ENCODE data around the gene PLEKHM1. TPM values are rescaled to one million over a fixed set of nuclear protein-coding genes. Genes with fewer than 3 reads are reported as not detected.
A peak's percentile ranks its signal among the peaks of the same experiment; 100 is the strongest.

PLEKHM1 gene
- total and polyA plus RNA-seq, 2 of the 13 experiments (the other 11 are each of a cell fraction or from before 2014, with no cell fraction given): 7.6 to 13.5 TPM

DNA sequence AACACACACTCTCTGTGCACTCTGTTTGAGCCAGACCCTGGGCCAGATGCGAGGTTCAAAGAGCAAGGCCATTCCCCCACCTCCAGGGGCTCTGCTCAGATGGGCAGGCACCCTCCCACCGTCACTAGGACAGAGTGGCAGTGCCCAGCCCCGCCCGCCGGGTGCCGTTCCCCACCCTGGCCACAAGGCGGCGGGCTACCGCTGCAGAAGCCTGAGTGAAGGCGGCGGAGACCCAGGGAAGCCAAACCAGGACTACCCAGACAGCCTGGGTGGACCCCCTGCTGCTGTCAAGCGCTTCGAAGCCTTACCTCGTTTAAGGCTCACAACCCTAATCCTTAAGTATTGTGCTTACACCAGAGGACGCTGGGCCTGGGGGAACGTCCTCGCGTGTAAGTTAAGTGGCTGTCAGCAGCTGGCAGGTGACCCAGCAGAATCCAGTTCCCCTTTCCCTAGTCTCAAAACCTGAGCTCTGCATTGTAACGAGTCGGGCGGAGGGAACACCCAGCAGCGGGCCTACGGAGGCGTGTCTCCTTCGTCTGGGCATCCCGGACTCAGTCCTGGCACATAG, 62.4 kb downstream of the PLEKHM1 start (continued):
- TF ChIP-seq, protein P1, sequence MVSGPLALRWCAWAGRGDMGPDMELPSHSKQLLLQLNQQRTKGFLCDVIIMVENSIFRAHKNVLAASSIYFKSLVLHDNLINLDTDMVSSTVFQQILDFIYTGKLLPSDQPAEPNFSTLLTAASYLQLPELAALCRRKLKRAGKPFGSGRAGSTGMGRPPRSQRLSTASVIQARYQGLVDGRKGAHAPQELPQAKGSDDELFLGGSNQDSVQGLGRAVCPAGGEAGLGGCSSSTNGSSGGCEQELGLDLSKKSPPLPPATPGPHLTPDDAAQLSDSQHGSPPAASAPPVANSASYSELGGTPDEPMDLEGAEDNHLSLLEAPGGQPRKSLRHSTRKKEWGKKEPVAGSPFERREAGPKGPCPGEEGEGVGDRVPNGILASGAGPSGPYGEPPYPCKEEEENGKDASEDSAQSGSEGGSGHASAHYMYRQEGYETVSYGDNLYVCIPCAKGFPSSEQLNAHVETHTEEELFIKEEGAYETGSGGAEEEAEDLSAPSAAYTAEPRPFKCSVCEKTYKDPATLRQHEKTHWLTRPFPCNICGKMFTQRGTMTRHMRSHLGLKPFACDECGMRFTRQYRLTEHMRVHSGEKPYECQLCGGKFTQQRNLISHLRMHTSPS (CRISPR knock-in tag; IDR thresholded peaks at IDR 0.05; ENCODE audit: low read depth): peak; percentile 100
- TF ChIP-seq, protein P2, sequence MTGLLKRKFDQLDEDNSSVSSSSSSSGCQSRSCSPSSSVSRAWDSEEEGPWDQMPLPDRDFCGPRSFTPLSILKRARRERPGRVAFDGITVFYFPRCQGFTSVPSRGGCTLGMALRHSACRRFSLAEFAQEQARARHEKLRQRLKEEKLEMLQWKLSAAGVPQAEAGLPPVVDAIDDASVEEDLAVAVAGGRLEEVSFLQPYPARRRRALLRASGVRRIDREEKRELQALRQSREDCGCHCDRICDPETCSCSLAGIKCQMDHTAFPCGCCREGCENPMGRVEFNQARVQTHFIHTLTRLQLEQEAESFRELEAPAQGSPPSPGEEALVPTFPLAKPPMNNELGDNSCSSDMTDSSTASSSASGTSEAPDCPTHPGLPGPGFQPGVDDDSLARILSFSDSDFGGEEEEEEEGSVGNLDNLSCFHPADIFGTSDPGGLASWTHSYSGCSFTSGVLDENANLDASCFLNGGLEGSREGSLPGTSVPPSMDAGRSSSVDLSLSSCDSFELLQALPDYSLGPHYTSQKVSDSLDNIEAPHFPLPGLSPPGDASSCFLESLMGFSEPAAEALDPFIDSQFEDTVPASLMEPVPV (CRISPR knock-in tag; IDR thresholded peaks at IDR 0.05): 0 out of 2 replicates have a peak, but pooled peaks have one; percentile 15
- TF ChIP-seq, protein P3, sequence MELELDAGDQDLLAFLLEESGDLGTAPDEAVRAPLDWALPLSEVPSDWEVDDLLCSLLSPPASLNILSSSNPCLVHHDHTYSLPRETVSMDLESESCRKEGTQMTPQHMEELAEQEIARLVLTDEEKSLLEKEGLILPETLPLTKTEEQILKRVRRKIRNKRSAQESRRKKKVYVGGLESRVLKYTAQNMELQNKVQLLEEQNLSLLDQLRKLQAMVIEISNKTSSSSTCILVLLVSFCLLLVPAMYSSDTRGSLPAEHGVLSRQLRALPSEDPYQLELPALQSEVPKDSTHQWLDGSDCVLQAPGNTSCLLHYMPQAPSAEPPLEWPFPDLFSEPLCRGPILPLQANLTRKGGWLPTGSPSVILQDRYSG (CRISPR knock-in tag; IDR thresholded peaks at IDR 0.05): no peak
- no peak for TF ChIP-seq ZFP36L1 (CRISPR knock-in tag; IDR thresholded peaks at IDR 0.05)
- TF ChIP-seq, protein P4, sequence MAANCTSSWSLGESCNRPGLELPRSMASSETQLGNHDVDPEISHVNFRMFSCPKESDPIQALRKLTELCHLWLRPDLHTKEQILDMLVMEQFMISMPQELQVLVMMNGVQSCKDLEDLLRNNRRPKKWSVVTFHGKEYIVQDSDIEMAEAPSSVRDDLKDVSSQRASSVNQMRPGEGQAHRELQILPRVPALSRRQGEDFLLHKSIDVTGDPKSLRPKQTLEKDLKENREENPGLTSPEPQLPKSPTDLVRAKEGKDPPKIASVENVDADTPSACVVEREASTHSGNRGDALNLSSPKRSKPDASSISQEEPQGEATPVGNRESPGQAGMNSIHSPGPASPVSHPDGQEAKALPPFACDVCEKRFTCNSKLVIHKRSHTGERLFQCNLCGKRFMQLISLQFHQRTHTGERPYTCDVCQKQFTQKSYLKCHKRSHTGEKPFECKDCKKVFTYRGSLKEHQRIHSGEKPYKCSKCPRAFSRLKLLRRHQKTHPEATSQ (CRISPR knock-in tag; IDR thresholded peaks at IDR 0.05; ENCODE audit: borderline replicate concordance): no peak
- no peak for TF ChIP-seq ATRX (CRISPR knock-in tag; IDR thresholded peaks at IDR 0.05; ENCODE audit: borderline replicate concordance)
- TF ChIP-seq ZNF703 (CRISPR knock-in tag; IDR thresholded peaks at IDR 0.05; ENCODE audit: borderline replicate concordance): no peak
- TF ChIP-seq ZMYM3 (CRISPR knock-in tag; IDR thresholded peaks at IDR 0.05): no peak
- TF ChIP-seq, protein P5, sequence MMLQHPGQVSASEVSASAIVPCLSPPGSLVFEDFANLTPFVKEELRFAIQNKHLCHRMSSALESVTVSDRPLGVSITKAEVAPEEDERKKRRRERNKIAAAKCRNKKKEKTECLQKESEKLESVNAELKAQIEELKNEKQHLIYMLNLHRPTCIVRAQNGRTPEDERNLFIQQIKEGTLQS (CRISPR knock-in tag; IDR thresholded peaks at IDR 0.05): no peak
- no peak for TF ChIP-seq SNAI1 (CRISPR knock-in tag; IDR thresholded peaks at IDR 0.05; ENCODE audit: borderline replicate concordance)
- TF ChIP-seq, protein P6, sequence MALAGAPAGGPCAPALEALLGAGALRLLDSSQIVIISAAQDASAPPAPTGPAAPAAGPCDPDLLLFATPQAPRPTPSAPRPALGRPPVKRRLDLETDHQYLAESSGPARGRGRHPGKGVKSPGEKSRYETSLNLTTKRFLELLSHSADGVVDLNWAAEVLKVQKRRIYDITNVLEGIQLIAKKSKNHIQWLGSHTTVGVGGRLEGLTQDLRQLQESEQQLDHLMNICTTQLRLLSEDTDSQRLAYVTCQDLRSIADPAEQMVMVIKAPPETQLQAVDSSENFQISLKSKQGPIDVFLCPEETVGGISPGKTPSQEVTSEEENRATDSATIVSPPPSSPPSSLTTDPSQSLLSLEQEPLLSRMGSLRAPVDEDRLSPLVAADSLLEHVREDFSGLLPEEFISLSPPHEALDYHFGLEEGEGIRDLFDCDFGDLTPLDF (CRISPR knock-in tag; IDR thresholded peaks at IDR 0.05): no peak
- TF ChIP-seq, protein P7, sequence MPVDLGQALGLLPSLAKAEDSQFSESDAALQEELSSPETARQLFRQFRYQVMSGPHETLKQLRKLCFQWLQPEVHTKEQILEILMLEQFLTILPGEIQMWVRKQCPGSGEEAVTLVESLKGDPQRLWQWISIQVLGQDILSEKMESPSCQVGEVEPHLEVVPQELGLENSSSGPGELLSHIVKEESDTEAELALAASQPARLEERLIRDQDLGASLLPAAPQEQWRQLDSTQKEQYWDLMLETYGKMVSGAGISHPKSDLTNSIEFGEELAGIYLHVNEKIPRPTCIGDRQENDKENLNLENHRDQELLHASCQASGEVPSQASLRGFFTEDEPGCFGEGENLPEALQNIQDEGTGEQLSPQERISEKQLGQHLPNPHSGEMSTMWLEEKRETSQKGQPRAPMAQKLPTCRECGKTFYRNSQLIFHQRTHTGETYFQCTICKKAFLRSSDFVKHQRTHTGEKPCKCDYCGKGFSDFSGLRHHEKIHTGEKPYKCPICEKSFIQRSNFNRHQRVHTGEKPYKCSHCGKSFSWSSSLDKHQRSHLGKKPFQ (CRISPR knock-in tag; IDR thresholded peaks at IDR 0.05; ENCODE audit: insufficient replicate concordance): no peak
- no peak for TF ChIP-seq PAWR (CRISPR knock-in tag; IDR thresholded peaks at IDR 0.05; ENCODE audit: borderline replicate concordance)
- peak; percentile 83; the same call in 1 of the 2 replicates for TF ChIP-seq ZNF614 (CRISPR knock-in tag; IDR thresholded peaks at IDR 0.05; ENCODE audit: borderline replicate concordance)
- TF ChIP-seq, protein P8, sequence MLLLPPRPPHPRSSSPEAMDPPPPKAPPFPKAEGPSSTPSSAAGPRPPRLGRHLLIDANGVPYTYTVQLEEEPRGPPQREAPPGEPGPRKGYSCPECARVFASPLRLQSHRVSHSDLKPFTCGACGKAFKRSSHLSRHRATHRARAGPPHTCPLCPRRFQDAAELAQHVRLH (CRISPR knock-in tag; IDR thresholded peaks at IDR 0.05; ENCODE audit: borderline replicate concordance, low read depth): peak; percentile 68; the same call in 1 of the 2 replicates
- no peak for TF ChIP-seq ZNF629 (CRISPR knock-in tag; conservative IDR thresholded peaks at IDR 0.05)
- TF ChIP-seq MXD4 (CRISPR knock-in tag; IDR thresholded peaks at IDR 0.05): no peak
- peak; percentile 15 for TF ChIP-seq HNRNPLL (IDR thresholded peaks at IDR 0.05; ENCODE audit: low read depth, low read length, poor library complexity, severe bottlenecking)
- TF ChIP-seq NONO (IDR thresholded peaks at IDR 0.05): no peak
- TF ChIP-seq NONO (CRISPR knock-in tag; conservative IDR thresholded peaks at IDR 0.05): no peak
